DMS 273 treated with DMSO at 0.1 percent for 48 hours (cell line): ENCODE data around the gene DOCK2.
"Not testable (repeated sequence)": the region's sequence is repeated elsewhere in the genome, so short reads cannot be mapped to it uniquely, and the experiment has no call there.

ENCODE experiments used
- DNase-seq: peaks from one replicate; lab custom pipeline; 2025; lab: John Stamatoyannopoulos, UW

Gene DOCK2

DNA sequence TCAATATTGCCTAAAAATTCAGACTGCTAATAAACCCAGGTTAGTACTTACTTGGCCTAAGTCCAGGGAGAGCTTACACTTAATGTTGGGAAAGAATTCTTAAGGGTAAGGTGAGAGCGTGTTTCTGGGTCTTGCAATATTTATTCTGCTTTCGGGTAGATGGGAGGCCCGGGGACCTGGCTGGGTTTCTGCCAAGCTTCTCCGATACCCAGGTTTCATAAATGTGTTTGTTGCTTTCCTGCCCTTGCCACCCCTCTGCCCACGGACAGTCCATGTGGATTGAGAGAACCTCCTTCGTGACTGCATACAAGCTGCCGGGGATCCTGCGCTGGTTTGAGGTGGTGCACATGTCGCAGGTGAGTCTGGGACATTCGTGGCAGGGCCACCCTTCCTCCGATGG is 420.2 kb downstream of the DOCK2 start:
- no peak for DNase-seq

DNA sequence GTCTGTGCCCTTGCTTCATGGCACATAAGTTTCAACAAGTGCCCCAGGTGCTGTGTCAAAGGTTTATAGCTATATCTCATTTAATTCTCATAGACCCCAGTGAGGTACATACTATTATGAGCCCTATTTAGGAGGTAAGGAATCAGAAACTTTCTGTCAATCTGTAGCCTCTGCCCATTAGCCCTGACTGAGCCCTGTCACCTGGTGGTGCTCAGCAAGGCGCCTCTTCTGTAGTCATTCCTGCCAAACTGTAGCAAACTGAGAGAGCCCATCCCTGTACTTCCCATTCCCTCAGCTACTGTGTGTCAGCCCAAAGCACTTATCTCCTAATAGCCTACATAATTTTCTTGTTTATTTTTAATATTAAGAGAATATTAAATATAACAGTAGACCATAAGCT is 422.1 kb downstream of the DOCK2 start:
- DNase-seq = no peak

DNA sequence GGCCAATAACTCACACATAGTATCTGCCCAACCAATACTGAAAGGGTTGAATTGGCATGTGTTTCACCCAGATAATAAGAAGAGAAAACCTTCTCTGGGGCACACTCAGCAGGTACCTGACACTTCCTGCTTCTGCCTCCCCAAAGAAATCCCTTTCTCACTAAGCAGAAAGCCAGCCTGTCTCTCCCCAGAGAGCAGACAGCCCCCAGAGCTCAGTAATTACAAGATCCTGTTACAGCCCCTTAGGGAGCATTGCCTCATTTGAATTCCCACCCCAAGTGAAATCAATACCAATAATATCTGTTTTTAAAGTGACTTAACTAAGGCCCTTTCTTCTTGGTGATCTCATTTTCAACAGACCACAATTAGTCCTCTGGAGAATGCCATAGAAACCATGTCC is 430.1 kb downstream of the DOCK2 start:
- DNase-seq = no peak

DNA sequence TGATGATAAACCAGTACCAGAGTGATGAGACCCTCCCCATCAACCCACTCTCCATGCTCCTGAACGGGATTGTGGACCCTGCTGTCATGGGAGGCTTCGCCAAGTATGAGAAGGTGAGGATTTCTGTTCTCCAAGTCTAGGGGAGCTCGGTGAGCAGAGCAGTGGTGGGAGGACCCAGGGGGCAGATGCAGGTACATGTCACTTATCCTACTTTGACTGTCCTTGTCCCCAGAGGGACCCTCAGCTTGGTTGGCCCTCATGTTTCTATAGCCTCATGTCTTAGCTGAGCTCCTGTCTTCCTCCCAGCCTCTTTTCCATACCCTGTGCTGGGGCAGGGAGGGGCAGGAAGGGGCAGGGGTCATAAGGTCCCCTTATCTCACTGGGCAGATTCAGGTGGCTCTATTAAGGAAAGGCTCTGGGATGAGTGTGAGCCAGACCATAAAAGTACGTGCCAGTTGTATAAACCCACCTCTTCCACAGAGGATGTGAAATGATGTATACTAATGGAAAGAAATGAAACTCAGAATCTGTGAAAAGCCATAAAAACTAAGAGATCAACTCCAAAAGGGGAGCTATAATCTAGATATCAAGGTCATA is 430.6 kb downstream of the DOCK2 start:
- DNase-seq = no peak

DNA sequence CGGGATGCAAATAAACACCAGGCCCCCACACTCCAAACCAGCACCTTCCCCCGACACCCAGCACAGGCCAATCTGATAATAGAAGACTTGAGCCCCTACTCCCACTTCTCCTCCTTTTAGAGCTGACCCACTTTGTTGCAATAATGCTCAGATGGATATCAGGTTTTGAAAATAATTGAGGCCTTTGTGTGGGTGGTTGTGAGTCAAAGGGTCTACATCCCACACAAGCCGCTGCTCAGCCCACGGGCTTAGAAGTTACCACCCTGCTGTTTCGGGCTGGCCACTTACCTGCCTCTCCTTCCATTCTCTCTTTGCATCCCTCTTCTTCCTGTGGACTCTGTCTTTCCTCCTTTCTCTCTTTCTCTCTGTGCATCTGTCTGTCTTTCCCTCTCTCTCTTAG is 432.4 kb downstream of the DOCK2 start:
- DNase-seq = no peak

- no peak for DNase-seq
Measured at GRCh38 chr5:170070556-170071412, 433.7 kb downstream of the DOCK2 start.

- DNase-seq = no peak
Measured at GRCh38 chr5:170071748-170072147, 434.7 kb downstream of the DOCK2 start.

GRCh38 chr5:170075696-170076095 is 438.6 kb downstream of the DOCK2 start:
- no peak for DNase-seq

DNA sequence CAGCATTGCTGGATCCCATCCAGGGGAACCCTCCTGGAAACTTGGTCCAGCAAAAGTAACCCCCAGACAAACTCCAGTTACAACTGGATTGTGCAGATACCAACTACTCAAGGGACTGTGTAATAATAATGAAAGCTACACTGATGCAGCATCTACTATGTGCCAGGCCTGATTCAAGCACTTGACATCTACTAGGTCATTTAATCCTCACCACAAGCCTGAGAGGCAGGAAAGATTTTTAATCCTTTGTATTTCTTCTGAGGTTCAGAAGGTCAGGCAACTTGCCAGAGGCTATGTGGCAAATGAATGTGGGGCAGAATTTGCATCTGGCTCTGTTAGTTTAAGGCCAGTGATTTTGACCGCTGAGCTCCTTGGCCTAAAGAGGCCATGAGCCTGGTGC is 439.1 kb downstream of the DOCK2 start:
- no peak for DNase-seq

GRCh38 chr5:170076739-170077138 is 439.7 kb downstream of the DOCK2 start:
- no peak for DNase-seq

DNA sequence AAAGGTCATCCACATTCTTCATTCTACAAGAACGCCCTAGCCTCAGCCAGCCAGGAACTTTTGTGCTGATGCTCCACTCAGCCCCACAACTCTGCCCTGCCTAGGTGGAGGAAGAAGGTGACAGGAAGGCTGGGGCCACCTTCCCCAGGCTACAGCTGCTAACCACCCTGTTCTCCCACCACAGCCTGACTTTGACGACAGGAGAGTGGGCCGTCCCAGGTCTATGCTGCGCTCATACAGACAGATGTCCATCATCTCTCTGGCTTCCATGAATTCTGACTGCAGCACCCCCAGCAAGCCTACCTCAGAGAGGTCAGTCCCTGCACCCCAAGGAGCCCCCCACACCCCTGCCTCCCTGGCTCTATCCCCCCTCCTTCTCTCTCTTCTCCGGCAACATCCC is 440.5 kb downstream of the DOCK2 start:
- DNase-seq = no peak

DNA sequence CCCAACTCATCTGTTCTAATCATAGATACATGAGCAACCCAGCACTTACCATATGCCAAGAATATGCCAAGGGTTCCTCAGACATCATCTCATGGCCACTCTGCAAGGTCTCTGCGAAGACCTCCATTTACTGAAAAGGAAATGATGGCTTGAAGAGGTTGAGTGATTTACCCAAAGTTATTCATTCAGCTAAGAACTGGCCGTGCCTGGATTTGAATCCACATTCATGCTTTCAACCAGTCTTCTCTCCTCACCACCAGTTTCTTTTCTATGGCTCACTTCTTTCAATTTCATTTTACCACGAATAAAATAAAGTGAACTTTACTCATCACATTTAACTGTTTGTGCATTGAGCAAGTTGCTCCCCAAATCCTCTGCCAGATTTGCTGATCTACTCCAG is 441.4 kb downstream of the DOCK2 start:
- no peak for DNase-seq

DNA sequence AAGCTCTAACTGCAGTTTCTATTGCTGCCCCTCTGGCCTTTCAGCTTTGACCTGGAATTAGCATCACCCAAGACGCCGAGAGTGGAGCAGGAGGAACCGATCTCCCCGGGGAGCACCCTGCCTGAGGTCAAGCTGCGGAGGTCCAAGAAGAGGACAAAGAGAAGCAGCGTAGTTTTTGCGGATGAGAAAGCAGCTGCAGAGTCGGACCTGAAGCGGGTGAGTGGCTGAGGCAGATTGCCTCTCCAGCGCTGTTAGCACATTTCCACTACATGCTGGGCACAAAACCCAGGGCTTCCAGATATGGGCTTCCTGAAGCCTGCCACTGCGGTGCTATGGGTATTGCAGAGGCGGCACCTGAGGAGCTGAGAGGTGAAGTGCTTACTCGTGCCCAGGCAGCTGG is 441.9 kb downstream of the DOCK2 start:
- no peak for DNase-seq

GRCh38 chr5:170080217-170080616 is 443.1 kb downstream of the DOCK2 start:
- DNase-seq = no peak

DNA sequence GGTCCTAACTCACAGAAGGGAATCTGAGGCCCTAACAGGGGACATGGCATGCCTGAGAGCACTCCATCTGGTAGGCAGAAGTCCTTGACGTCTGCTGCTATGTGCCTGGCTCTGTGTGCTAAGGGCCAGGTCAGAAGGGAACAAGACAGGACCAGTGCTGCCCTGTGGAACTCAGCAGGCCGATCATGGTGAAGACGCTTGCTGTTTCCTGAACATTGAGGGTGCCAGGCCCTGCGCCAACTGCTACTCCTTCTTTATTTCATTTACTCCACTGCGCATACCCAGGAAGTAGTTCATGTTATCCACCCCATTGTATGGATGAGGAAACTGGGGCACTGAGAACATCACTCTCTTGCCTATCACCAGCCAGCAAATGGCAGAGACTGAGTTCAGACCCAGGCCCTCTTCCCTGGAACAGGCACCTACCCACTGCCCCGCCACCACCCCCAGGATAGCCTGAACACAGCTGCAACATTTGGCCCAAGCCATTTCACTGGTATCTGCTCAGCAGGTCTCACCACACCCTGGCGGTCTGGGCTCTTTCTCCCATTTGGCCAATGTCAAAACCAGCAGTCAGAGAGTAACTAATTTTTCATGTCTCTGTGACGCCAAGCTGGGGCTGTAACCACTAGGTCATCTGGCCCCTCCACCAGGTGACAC is 443.8 kb downstream of the DOCK2 start:
- no peak for DNase-seq

GRCh38 chr5:170081616-170082015 is 444.5 kb downstream of the DOCK2 start:
- no peak for DNase-seq

- no peak for DNase-seq
Measured at GRCh38 chr5:170082701-170083100, 445.6 kb downstream of the DOCK2 start.

DNA sequence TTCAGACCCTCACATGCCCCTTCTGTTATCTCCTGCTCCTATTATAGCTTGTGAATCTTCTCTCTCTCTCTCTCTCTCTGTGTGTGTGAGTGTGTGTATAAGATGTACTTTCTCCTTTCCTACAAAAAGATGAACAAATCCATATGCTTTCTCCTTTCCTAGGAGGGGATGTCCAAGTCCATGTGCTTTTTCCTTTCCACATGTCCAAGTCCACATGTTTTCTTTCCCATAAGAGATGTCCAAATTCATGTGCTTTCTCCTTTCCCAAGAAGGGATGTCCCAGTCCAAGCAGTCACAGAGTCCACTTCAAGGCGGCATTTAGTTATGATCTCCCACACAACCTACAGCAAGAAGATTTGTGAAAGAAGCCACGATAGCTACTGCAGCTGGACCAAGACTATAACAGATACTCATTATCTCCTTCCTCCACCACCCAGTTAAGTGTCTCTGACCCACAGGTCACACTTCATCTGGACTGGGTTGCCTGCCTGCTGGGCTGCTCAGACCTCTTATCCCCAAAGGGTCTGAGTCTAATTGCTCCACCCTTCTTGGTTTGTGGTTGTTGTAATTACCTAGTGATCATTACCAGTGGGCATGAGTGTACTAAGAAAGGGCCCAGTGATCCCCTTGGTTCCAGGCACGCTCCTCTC is 450.2 kb downstream of the DOCK2 start:
- no peak for DNase-seq

- no peak for DNase-seq
Measured at GRCh38 chr5:170092455-170093101, 455.5 kb downstream of the DOCK2 start.

GRCh38 chr5:170094329-170094728 is 457.3 kb downstream of the DOCK2 start:
- not testable (repeated sequence) for DNase-seq

DNA sequence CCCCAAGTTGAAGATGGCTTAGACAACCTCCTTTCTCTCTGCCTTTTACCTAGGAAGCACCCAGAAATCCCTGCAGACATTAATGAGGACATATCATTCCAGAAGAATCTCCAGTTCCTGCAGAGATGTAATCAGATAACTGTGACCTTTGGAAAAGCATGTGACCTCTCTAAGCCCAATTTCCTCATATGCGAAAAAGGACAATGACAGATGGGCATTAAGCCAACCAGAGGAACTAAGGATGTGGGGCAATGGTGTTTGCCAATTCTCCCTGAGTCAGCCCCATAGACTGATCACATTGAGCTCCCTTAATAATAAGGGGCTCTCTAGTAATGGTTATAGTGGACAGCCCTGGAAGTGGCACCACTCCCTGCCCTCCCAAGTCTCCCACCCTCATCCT is 458.6 kb downstream of the DOCK2 start:
- no peak for DNase-seq

DNA sequence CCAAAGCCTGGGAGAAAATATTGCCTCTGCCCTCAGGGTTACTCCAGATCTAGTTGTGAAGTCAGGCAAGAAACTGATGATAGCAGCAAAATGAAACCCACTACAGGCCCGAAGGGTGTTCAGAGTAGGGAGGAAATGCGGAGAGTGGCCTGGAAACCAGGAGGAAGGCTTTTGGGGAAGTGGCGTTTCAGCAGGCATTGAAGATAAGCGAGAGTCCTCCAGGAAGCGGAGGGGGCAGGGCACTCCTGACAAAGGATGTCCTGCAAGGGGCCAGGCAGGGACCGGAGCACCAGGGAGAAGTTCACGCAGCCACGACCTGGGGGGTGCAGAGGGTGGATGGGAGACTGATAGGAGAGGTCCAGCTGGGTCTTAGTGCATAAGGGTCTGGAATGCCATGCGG is 460.9 kb downstream of the DOCK2 start:
- DNase-seq = no peak
